NB4 (cell line): ENCODE results near the gene GNA14.

Source experiments
- DNase-seq: peaks from one replicate; pipeline ENCODE4 v3.0.0; 2010; ENCODE audit warnings: low read depth
- H3K4me3 ChIP-seq: one replicate; pipeline ENCODE4 v1.5.1; 2011; ENCODE audit warnings: mild to moderate bottlenecking, low read depth, low read length, moderate library complexity
- MYC ChIP-seq: IDR thresholded peaks from 2 replicates; pipeline ENCODE4 v1.6.1; 2011; ENCODE audit warnings: low read depth, low read length
- POLR2A ChIP-seq: IDR thresholded peaks from 2 replicates; pipeline ENCODE4 v1.6.1; 2011; ENCODE audit warnings: mild to moderate bottlenecking; ENCODE audit not compliant: insufficient read length; ENCODE audit errors: extremely low read depth
- TF ChIP-seq, protein P1 (sequence below): IDR thresholded peaks from one replicate; pipeline ENCODE4 v1.5.1; 2012; ENCODE audit warnings: low read depth, low read length
- TF ChIP-seq, protein P2 (sequence below): IDR thresholded peaks from 2 replicates; pipeline ENCODE4 v1.6.1; 2011; ENCODE audit warnings: low read depth, low read length

GNA14 gene

DNA sequence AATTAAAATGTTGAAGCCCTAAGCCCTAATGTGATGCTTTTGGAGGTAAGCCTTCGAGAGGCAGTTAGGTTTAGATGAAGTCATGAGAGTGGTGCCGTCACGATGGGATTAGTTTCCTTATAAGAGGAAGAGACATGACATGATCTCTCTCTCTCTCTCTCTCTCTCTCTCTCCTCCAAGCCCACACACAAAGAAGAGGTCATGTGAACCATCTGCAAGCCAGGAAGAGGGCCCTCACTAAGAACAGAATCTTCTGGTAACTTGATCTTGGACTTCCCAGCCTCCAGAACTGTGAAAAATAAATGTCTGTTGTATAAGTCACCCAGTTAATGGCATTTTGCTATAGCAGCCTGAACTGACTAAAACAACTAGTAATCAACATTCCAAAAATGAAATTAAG is 175.5 kb downstream of the GNA14 start:
- TF ChIP-seq, protein P1, sequence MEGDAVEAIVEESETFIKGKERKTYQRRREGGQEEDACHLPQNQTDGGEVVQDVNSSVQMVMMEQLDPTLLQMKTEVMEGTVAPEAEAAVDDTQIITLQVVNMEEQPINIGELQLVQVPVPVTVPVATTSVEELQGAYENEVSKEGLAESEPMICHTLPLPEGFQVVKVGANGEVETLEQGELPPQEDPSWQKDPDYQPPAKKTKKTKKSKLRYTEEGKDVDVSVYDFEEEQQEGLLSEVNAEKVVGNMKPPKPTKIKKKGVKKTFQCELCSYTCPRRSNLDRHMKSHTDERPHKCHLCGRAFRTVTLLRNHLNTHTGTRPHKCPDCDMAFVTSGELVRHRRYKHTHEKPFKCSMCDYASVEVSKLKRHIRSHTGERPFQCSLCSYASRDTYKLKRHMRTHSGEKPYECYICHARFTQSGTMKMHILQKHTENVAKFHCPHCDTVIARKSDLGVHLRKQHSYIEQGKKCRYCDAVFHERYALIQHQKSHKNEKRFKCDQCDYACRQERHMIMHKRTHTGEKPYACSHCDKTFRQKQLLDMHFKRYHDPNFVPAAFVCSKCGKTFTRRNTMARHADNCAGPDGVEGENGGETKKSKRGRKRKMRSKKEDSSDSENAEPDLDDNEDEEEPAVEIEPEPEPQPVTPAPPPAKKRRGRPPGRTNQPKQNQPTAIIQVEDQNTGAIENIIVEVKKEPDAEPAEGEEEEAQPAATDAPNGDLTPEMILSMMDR, result no peak
- TF ChIP-seq, protein P2, sequence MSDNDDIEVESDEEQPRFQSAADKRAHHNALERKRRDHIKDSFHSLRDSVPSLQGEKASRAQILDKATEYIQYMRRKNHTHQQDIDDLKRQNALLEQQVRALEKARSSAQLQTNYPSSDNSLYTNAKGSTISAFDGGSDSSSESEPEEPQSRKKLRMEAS, result no peak
- TF ChIP-seq MYC (no peak), POLR2A (no peak)
- DNase-seq, result no peak
- no peak overlapping the region for H3K4me3 ChIP-seq

DNA sequence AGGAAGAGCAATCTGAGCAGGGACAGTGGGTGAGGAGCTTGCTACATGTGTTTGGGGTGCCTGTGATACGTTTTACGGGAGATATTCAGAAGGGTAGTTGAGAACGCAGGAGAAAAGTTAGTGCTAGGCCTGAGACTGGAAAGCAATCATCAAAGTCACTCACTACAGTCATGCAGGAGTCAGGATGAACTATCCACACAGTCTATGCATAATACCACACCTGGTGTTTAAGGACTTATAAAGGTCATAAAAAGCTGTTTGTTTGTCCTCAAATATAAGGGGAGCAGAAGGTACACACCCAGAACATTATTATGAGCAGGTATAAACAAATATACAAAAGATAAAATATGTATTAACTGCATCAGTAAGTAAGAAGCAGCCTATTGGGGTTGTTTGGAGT is 176.6 kb downstream of the GNA14 start:
- H3K4me3 ChIP-seq, result no peak overlapping the region
- TF ChIP-seq MYC (no peak), POLR2A (no peak)
- TF ChIP-seq, protein P1, result no peak
- TF ChIP-seq, protein P2, result no peak
- no peak for DNase-seq

DNA sequence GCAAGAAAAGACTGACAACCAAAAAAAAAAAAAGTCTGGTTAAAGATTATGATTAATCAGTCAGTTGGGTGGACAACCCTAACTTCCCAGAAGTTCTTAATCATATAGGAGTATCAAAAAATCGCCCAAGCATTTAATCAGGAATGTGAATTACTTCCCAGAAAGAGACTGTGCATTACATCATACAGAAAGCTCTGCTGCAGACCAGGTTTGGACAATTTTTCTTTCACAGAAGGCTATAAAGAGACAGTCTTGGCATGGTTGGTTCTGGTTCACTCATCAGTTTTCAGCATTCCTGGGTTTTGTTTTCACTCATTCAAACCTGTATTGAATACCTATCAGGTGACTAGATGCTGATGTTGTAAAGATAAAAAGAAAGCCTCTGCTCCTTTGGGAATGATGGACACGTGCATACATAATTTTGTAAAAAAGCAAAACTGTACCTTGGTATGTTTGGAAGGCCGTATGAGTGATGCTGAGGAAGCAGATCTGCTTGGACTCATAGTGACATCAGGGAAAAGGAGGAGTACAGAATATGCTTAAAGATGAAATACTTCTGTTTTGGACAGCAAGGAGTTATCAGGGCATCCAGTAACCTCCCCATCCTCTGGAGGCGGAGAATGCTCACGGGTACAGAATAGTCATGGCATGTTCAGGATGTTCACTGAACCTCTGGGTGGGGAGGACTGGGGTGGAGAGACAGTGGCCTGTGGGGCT is 178.4 kb downstream of the GNA14 start:
- TF ChIP-seq, protein P1, result no peak
- TF ChIP-seq POLR2A (no peak), MYC (no peak)
- TF ChIP-seq, protein P2, result no peak
- H3K4me3 ChIP-seq, result no peak overlapping the region
- no peak for DNase-seq

DNA sequence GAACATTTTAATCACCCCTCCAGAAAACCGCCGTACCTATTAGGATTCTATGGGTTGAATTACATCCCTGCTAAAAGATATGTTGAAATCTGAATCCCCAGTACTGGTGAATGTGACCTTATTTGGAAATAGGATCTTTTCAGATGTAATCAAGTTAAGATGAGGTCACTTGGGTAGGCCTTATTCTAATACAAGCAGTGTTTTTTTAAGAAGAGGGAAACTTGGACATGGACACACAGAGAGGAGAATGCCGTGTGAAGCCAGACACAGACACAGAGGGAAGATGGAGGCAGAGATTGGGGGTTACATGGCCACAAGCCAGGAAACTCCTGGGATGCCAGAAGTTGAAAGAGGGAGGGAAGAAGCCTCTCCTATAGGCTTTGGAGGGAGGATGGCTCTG is 183.5 kb downstream of the GNA14 start:
- TF ChIP-seq, protein P2, result no peak
- TF ChIP-seq, protein P1, result no peak
- TF ChIP-seq POLR2A (no peak), MYC (no peak)
- H3K4me3 ChIP-seq, result no peak overlapping the region
- no peak for DNase-seq

DNA sequence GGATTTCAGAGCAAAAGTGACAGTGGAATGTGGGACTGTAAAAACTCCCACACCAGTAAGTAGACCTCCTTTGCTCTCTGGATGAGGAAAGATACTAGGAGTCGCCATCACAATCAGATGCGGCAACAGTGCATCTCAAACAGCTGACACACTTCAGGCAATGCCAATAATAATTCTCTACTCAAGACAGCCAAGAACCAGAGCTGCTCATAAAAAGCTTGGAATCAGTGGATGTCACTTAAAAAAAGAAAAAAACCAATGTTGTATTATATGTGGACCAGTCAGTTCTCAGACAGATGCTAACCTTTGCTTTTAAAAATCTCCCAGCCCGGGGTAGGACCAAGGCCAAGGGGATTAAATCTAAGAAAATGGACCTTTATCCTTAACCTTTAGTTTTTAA is 185.0 kb downstream of the GNA14 start:
- no peak for DNase-seq

More for the DNA sequence above, 185.0 kb downstream of the GNA14 start:
- no peak overlapping the region for H3K4me3 ChIP-seq
- TF ChIP-seq, protein P1, result no peak
- TF ChIP-seq POLR2A, result no peak
- no peak for TF ChIP-seq MYC
- TF ChIP-seq, protein P2, result no peak
